Ovary (tissue), 3 donors: Measurements from ENCODE around the gene LIN52.

Experiments used
- EP300 ChIP-seq: sonication (generic); formaldehyde crosslinking; IDR thresholded peaks from one replicate; pipeline ENCODE4 v1.6.1; 2017; ENCODE audit warnings: antibody characterized with exemption
- TF ChIP-seq, protein P1 (sequence below), 3 donors: fragments of 450-650 bp in 2 of 3; fragments of 200-600 bp in 1 of 3; IDR thresholded peaks; one replicate each; pipeline versions ENCODE4 v1.5.1 to v1.8.0; 2016 to 2022; ENCODE audit warnings: antibody characterized with exemption in 3 of 3, mild to moderate bottlenecking in 1 of 3
- donor health status: DM: no; HTN: no; CAD: no.

DNA sequence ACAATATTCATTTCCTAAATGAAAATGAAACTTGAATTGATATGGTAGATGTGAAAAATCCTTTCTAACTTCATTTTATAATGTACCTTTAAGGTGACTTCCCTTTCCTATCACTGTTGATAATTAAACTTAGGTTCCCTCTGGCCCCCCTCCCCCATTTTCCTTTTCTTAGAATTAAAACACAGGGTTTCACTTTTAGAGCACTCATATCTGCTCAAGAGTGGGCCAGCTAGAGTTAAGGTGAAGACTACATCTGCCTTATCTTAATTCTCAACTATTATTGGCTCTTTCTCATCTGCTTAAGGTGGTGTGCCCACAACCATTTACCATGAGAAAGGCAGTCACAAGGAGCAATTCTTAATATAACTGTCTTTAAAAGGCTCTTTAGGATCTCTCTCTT lies 49.7 kb downstream of the LIN52 start:
- no peak for TF ChIP-seq EP300
- TF ChIP-seq, protein P1, sequence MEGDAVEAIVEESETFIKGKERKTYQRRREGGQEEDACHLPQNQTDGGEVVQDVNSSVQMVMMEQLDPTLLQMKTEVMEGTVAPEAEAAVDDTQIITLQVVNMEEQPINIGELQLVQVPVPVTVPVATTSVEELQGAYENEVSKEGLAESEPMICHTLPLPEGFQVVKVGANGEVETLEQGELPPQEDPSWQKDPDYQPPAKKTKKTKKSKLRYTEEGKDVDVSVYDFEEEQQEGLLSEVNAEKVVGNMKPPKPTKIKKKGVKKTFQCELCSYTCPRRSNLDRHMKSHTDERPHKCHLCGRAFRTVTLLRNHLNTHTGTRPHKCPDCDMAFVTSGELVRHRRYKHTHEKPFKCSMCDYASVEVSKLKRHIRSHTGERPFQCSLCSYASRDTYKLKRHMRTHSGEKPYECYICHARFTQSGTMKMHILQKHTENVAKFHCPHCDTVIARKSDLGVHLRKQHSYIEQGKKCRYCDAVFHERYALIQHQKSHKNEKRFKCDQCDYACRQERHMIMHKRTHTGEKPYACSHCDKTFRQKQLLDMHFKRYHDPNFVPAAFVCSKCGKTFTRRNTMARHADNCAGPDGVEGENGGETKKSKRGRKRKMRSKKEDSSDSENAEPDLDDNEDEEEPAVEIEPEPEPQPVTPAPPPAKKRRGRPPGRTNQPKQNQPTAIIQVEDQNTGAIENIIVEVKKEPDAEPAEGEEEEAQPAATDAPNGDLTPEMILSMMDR (IDR thresholded peaks at IDR 0.05): no peak
